PFSK-1 (cell line): ENCODE data around the gene KDM2A.

Experiments
- FOXP2 ChIP-seq: optimal IDR thresholded peaks from 2 replicates; pipeline ENCODE3; 2011; ENCODE audit warnings: borderline replicate concordance, control low read depth, inconsistent platforms; ENCODE audit not compliant: insufficient read depth; ENCODE audit errors: extremely low read length, extremely low read depth
- POLR2AphosphoS5 ChIP-seq: IDR thresholded peaks from 2 replicates; pipeline ENCODE4 v1.6.1; 2012; ENCODE audit warnings: low read depth, mild to moderate bottlenecking, control low read depth, low read length, moderate library complexity
- SIN3A ChIP-seq: IDR thresholded peaks from 2 replicates; pipeline ENCODE4 v1.6.1; 2012; ENCODE audit warnings: mild to moderate bottlenecking, low read length, moderate library complexity, borderline replicate concordance; ENCODE audit not compliant: insufficient read depth
- TAF1 ChIP-seq: IDR thresholded peaks from 2 replicates; pipeline ENCODE4 v1.6.1; 2012; ENCODE audit warnings: low read length, control low read depth, borderline replicate concordance; ENCODE audit not compliant: insufficient read depth
- TF ChIP-seq, protein P1 (sequence below), 2 experiments: IDR thresholded peaks; 2 replicates each; pipeline versions ENCODE4 v1.6.1 to v1.8.0; 2011 to 2012; ENCODE audit warnings: low read depth in 2 of 2, low read length in 2 of 2, control low read depth in 1 of 2, inconsistent platforms in 1 of 2, mild to moderate bottlenecking in 1 of 2, moderate library complexity in 1 of 2; ENCODE audit not compliant: insufficient read depth in 1 of 2

Gene KDM2A

DNA sequence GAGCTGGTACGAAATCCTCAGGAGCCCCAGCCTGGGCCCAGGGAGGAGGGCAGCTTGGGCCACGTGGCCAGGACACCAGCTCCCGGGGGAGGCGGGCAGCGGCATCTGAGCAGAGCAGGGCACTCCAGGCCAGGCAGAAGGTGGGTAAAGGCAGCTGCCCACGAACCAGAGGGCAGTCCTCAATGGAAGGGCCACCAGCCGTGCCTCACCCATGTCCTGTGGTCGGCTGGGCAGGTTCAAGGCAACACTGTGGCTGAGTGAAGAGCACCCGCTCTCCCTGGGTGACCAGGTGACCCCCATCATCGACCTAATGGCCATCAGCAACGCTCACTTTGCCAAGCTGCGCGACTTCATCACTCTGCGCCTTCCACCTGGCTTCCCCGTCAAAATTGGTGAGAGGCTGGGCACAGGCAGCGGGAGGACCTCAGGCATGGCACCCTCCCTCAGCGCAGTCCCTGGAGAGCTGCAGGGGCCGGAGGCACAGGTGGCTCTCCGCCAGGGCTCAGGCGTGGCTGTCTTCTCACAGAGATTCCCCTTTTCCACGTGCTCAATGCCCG lies 181.8 kb downstream of the KDM2A start:
- TF ChIP-seq SIN3A (no peak), FOXP2 (no peak), POLR2AphosphoS5 (no peak), TAF1 (no peak)
- TF ChIP-seq, protein P1, sequence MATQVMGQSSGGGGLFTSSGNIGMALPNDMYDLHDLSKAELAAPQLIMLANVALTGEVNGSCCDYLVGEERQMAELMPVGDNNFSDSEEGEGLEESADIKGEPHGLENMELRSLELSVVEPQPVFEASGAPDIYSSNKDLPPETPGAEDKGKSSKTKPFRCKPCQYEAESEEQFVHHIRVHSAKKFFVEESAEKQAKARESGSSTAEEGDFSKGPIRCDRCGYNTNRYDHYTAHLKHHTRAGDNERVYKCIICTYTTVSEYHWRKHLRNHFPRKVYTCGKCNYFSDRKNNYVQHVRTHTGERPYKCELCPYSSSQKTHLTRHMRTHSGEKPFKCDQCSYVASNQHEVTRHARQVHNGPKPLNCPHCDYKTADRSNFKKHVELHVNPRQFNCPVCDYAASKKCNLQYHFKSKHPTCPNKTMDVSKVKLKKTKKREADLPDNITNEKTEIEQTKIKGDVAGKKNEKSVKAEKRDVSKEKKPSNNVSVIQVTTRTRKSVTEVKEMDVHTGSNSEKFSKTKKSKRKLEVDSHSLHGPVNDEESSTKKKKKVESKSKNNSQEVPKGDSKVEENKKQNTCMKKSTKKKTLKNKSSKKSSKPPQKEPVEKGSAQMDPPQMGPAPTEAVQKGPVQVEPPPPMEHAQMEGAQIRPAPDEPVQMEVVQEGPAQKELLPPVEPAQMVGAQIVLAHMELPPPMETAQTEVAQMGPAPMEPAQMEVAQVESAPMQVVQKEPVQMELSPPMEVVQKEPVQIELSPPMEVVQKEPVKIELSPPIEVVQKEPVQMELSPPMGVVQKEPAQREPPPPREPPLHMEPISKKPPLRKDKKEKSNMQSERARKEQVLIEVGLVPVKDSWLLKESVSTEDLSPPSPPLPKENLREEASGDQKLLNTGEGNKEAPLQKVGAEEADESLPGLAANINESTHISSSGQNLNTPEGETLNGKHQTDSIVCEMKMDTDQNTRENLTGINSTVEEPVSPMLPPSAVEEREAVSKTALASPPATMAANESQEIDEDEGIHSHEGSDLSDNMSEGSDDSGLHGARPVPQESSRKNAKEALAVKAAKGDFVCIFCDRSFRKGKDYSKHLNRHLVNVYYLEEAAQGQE (IDR thresholded peaks at IDR 0.05; ENCODE audit: insufficient read depth in 1 of 2, low read depth in 2 of 2, low read length in 2 of 2), result no peak

- TF ChIP-seq POLR2AphosphoS5 (no peak), FOXP2 (no peak), SIN3A (no peak), TAF1 (no peak)
- TF ChIP-seq, protein P1 (IDR thresholded peaks at IDR 0.05; ENCODE audit: insufficient read depth in 1 of 2, low read depth in 2 of 2, low read length in 2 of 2), result no peak
Observed at GRCh38 chr11:67301313-67301921, 182.4 kb downstream of the KDM2A start.

- TF ChIP-seq, protein P1 (IDR thresholded peaks at IDR 0.05; ENCODE audit: insufficient read depth in 1 of 2, low read depth in 2 of 2, low read length in 2 of 2), result no peak
- TF ChIP-seq TAF1 (no peak), FOXP2 (no peak), SIN3A (no peak), POLR2AphosphoS5 (no peak)
Observed at GRCh38 chr11:67301951-67302516, 183.0 kb downstream of the KDM2A start.

GRCh38 chr11:67302571-67303131 lies 183.6 kb downstream of the KDM2A start:
- TF ChIP-seq SIN3A (no peak), FOXP2 (no peak), TAF1 (no peak), POLR2AphosphoS5 (no peak)
- TF ChIP-seq, protein P1 (IDR thresholded peaks at IDR 0.05; ENCODE audit: insufficient read depth in 1 of 2, low read depth in 2 of 2, low read length in 2 of 2), result no peak
